Upper lobe of left lung (tissue), 6 donors: Measurements from ENCODE around the gene MZF1. TPM values are rescaled to one million over a fixed set of nuclear protein-coding genes. Genes with fewer than 3 reads are reported as not detected.
A peak's percentile ranks its signal among the peaks of the same experiment; 100 is the strongest.

Experiments used
- ATAC-seq, 2 donors: fragments of 200-7000 bp; cut with Tn5 transposase; one replicate each; pipeline ENCODE4 v1.9.1; 2022; ENCODE audit warnings: mild to moderate bottlenecking in 2 of 2, moderate library complexity in 2 of 2; ENCODE audit not compliant: low FRiP score in 2 of 2
- DNase-seq, 2 donors: peaks; one replicate each; pipeline ENCODE4 v3.0.0-alpha.2; 2019 to 2020
- H3K27ac ChIP-seq, 4 donors: fragments of 200-600 bp; sonication (generic); one replicate each; pipeline ENCODE4 v1.5.1; 2016 to 2019
- H3K27me3 ChIP-seq, 4 donors: fragments of 200-600 bp; sonication (generic); one replicate each; pipeline ENCODE4 v1.5.1; 2017 to 2019
- H3K36me3 ChIP-seq, 4 donors: fragments of 200-600 bp; sonication (generic); one replicate each; pipeline ENCODE4 v1.5.1; 2016 to 2019
- H3K4me1 ChIP-seq, 4 donors: fragments of 200-600 bp; sonication (generic); one replicate each; pipeline ENCODE4 v1.5.1; 2018 to 2019
- H3K4me3 ChIP-seq, 4 donors: fragments of 200-600 bp; sonication (generic); one replicate each; pipeline ENCODE4 v1.5.1; 2017 to 2019; ENCODE audit warnings: mild to moderate bottlenecking in 2 of 4, moderate library complexity in 1 of 4
- H3K9me3 ChIP-seq, 4 donors: fragments of 200-600 bp; sonication (generic); one replicate each; pipeline ENCODE4 v1.5.1; 2018 to 2019
- EP300 ChIP-seq, 4 donors: sonication (generic); formaldehyde crosslinking; IDR thresholded peaks; one replicate each; pipeline ENCODE4 v1.5.1; 2017; ENCODE audit warnings: antibody characterized with exemption in 4 of 4, control low read depth in 2 of 4
- POLR2A ChIP-seq, 4 donors: fragments of 450-650 bp; IDR thresholded peaks; one replicate each; pipeline ENCODE4 v1.5.1; 2016 to 2017; ENCODE audit warnings: antibody characterized with exemption in 4 of 4, mild to moderate bottlenecking in 2 of 4
- POLR2AphosphoS5 ChIP-seq, 2 donors: sonication (generic); formaldehyde crosslinking; IDR thresholded peaks; one replicate each; pipeline ENCODE4 v1.5.1; 2017; ENCODE audit warnings: antibody characterized with exemption in 2 of 2
- WGBS, 2 donors: methylation state at CpG; one replicate each; pipeline ENCODE4 v1.1.5; 2017 to 2018; 5-methylcytosine and 5-hydroxymethylcytosine counted together
- total RNA-seq, 6 donors: library from RNA; depleted of rRNA in 4 of 6; stranded (reverse); fragments of >200 nt in 4 of 6; gene quantifications; one replicate each; pipeline versions ENCODE4 v1.1.0 to v1.2.1, GENCODE V29; 2016 to 2021
- TF ChIP-seq, protein P1 (sequence below), 6 experiments: fragments of 450-650 bp in 4 of 6; fragments of 200-600 bp in 2 of 6; sonication (generic) in 2 of 6; IDR thresholded peaks; one replicate each; pipeline ENCODE4 v1.5.1; 2016 to 2019; ENCODE audit warnings: antibody characterized with exemption in 6 of 6
- donor health status: DM: no; HTN: no; CAD: no; lungs with moderate emphysema.
- donor health status: DM: no; HTN: yes; CAD: no; lungs with severe emphysema.

MZF1 gene
- total RNA-seq, 6 donors from 2014 or later = 34.8 to 162 (median 45.5) TPM

DNA sequence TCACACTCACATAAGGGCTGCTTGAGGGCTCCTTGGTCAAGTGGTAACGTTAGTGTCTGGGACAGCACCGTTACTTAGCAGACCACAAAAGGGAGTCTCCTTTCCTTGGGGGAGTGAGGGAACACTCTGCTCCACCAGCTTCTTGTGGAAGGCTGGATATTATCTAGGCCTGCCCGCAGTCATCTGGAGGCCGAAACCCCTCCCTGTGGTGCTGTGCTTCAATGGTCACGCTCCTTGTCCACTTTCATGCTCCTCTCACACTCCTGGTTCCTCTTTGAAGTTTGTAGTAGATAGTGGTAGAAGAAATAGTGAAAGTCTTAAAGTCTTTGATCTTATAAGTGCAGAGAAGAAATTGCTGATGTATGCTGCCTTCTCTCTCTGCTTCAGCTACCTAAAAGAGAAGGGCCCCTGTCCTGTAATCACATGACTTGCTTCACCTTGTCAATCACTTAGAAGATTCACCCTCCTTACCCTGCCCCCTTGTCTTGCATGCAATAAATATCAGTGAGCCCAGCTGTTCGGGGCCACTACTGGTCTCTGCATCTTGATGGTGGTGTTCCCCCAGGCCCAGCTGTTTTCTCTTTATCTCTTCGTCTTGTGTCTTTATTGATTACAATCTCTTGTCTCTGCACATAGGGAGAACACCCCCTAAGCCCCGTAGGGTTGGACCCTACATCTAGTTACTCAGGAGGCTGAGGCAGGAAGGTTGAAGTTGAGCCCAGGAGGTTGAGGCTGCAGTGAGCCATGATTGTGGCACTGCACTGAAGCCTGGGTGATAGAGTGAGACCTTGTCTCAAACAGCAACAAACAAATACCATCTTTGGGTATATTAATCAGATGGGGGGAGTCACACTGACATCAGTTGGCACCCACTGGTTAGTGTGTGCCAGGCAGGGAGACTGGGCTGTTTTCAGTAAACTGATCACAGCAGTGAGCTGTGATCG is 11.6 kb upstream of the MZF1 start:
- H3K27me3 ChIP-seq = no peaks in the 10 kb centered on the region
- no peak overlapping the region for H3K4me3 ChIP-seq
- DNase-seq (no peak), ATAC-seq (no peak)
- H3K9me3 ChIP-seq = no peaks in the 10 kb centered on the region
- H3K4me1 ChIP-seq = peaks cover 9 to 11% (median 9%) of the 10 kb centered on the region in 4 donors
- H3K27ac ChIP-seq = no peak overlapping the region
- 89 to 93% methylated on average over 7 to 9 of the region's 9 CpGs for WGBS, 2 donors
- TF ChIP-seq POLR2A (IDR thresholded peaks at IDR 0.05) = no peak
- TF ChIP-seq EP300 (IDR thresholded peaks at IDR 0.05) = no peak
- TF ChIP-seq, protein P1, sequence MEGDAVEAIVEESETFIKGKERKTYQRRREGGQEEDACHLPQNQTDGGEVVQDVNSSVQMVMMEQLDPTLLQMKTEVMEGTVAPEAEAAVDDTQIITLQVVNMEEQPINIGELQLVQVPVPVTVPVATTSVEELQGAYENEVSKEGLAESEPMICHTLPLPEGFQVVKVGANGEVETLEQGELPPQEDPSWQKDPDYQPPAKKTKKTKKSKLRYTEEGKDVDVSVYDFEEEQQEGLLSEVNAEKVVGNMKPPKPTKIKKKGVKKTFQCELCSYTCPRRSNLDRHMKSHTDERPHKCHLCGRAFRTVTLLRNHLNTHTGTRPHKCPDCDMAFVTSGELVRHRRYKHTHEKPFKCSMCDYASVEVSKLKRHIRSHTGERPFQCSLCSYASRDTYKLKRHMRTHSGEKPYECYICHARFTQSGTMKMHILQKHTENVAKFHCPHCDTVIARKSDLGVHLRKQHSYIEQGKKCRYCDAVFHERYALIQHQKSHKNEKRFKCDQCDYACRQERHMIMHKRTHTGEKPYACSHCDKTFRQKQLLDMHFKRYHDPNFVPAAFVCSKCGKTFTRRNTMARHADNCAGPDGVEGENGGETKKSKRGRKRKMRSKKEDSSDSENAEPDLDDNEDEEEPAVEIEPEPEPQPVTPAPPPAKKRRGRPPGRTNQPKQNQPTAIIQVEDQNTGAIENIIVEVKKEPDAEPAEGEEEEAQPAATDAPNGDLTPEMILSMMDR (IDR thresholded peaks at IDR 0.05) = no peak
- no peak for TF ChIP-seq POLR2AphosphoS5 (IDR thresholded peaks at IDR 0.05)
- peaks cover 0 to 31% (median 19%) of the 10 kb centered on the region in 4 donors for H3K36me3 ChIP-seq

DNA sequence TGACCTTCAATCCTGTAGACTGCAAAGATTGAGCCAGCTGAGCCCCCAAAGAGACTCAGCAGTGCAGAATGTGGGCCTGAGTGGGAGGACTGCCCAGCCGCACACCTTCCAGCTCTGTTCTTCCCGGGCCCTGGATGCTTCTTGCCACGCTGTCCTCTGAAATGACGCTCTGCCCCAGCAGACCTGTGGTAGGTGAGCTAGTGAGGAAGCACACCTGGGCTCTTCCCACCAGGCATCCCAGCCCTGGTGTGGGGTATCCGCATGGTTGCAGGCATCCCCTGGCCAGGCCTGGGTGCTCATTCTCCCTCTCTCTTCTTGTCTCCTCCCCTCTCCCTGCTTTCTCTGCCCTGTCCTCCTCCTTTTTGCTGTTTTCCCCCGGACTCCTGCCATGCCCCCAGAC is 9.8 kb upstream of the MZF1 start:
- no peak for TF ChIP-seq POLR2AphosphoS5 (IDR thresholded peaks at IDR 0.05)
- TF ChIP-seq, protein P1 (IDR thresholded peaks at IDR 0.05) = no peak
- no peak for TF ChIP-seq EP300 (IDR thresholded peaks at IDR 0.05)
- no peak for TF ChIP-seq POLR2A (IDR thresholded peaks at IDR 0.05)
- 95 to 97% methylated on average over 6 of the region's 6 CpGs for WGBS, 2 donors
- Histone ChIP-seq H3K4me3 (no peak overlapping the region), H3K27me3 (no peaks in the 10 kb centered on the region), H3K9me3 (no peaks in the 10 kb centered on the region), H3K27ac (no peak overlapping the region), H3K36me3 (peaks cover 0 to 31% (median 19%) of the 10 kb centered on the region in 4 donors), H3K4me1 (peaks cover 9 to 11% (median 9%) of the 10 kb centered on the region in 4 donors)
- no peak for DNase-seq
- no peak for ATAC-seq

DNA sequence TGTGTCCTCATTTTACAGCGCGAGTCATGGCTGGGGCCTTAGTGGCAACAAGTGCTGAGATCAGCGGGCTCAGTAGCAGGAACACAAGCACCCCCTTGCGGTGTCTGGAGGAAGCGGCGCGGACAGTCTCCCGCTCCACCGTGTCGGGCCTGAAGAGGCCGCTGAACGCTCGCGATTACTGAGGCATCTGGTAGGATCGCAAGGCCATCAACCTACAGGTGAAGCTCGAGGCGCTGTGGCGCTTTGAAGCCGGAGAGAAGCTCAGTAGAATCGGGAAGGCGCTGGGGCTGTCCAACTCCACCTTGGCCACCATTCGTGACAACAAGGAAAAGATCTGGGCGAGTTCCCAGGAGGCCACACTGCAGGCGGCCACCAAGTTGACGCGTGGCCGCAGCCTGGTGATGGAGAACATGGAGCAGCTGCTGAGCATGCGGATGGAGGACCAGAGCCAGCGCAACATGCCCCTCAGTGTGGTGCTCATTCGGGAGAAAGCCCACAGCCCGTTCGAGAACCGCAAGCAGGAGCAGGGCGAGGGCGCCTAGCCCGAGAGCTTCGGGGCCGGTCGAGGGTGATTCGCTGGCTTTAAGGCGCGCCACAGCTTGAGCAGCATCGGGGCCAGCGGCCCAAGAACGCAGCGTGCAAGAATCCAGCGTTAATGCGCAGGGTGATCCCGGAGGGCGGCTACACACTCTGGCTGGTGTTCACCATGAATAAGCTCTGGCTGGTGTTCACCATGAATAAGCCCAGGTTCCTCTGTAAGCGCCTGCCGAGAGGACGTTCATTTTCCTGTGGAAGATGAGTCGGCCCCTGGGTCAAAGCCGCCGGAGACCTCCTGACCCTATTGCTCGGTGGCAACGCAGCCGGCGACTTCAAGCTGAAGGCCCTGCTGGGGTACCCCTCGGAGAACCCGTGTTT is 8.3 kb upstream of the MZF1 start:
- Histone ChIP-seq H3K4me3 (no peak overlapping the region), H3K9me3 (no peaks in the 10 kb centered on the region), H3K27me3 (no peaks in the 10 kb centered on the region), H3K27ac (peak overlapping the region; percentile 42 to 61 (median 50)), H3K4me1 (peaks cover 9 to 18% (median 12%) of the 10 kb centered on the region in 4 donors), H3K36me3 (peaks cover 0 to 31% (median 19%) of the 10 kb centered on the region in 4 donors)
- TF ChIP-seq POLR2AphosphoS5 (IDR thresholded peaks at IDR 0.05) (peak in 1 of 2 donors; percentile 63), EP300 (IDR thresholded peaks at IDR 0.05) (no peak), POLR2A (IDR thresholded peaks at IDR 0.05) (no peak)
- TF ChIP-seq, protein P1 (IDR thresholded peaks at IDR 0.05) = peak; percentile 85 to 97 (median 95)
- WGBS, 2 donors = 71 to 74% methylated on average over 24 to 62 of the region's 62 CpGs
- peak; percentile 91 to 92 for DNase-seq
- peak; percentile 93 to 96 for ATAC-seq

DNA sequence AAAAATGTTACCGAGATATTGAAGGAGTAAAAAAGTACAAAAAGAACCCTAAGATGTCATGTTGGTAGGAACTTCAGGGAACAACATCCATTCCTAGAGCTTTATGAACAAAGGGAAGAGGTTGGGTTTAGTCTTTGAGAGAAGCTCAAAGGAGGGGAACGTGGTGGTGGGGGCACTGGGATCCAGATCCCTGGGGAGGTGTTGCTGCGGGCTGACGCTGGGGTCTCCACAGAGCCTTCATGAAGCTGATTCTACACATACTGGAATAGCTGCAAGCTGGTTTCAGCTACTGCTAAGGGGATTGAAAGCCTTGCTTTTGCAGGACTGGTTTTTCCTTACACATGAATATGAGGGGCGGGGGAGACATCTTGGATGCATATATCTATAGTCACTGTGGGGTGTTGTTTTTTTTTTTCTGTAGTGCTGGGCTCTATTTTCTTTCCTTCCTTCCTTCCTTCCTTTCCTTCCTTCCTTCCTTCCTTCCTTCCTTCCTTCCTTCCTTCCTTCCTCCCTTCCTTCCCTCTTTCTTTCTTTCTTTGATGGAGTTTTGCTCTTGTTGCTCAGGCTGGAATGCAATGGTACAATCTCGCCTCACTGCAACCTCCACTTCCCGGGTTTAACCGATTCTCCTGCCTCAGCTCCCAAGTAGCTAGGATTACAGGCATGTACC is 6.5 kb upstream of the MZF1 start:
- DNase-seq (no peak), ATAC-seq (no peak)
- 90 to 93% methylated on average over 8 of the region's 8 CpGs for WGBS, 2 donors
- peaks cover 0 to 31% (median 17%) of the 10 kb centered on the region in 4 donors for H3K36me3 ChIP-seq
- TF ChIP-seq, protein P1 (IDR thresholded peaks at IDR 0.05) = no peak
- no peak for TF ChIP-seq POLR2A (IDR thresholded peaks at IDR 0.05)
- no peak for TF ChIP-seq EP300 (IDR thresholded peaks at IDR 0.05)
- TF ChIP-seq POLR2AphosphoS5 (IDR thresholded peaks at IDR 0.05) = no peak
- no peaks in the 10 kb centered on the region for H3K9me3 ChIP-seq
- no peak overlapping the region for H3K27ac ChIP-seq
- H3K4me3 ChIP-seq = no peak overlapping the region
- H3K27me3 ChIP-seq = no peaks in the 10 kb centered on the region
- peaks cover 15 to 28% (median 20%) of the 10 kb centered on the region in 4 donors for H3K4me1 ChIP-seq
